Astrocyte of the cerebellum (primary cell): ENCODE results near the gene PRKCB.

Experiments used
- DNase-seq: peaks from one replicate; pipeline ENCODE4 v3.0.0-alpha.2; 2011; ENCODE audit warnings: low read depth
- H3K4me3 ChIP-seq: 2 replicates; pipeline ENCODE4 v1.5.1; 2011; ENCODE audit warnings: mild to moderate bottlenecking, low read depth, low read length, moderate library complexity
- CTCF ChIP-seq: IDR thresholded peaks from 2 replicates; pipeline ENCODE4 v1.5.1; 2012; ENCODE audit warnings: low read length, low read depth, moderate library complexity, mild to moderate bottlenecking; ENCODE audit errors: missing control alignments
- in situ Hi-C: cut with HindIII; loops from 2 replicates; pipeline ENCODE4 v1.10.0; 2017; ENCODE audit warnings: low sequenced_read_pairs

The PRKCB gene

DNA sequence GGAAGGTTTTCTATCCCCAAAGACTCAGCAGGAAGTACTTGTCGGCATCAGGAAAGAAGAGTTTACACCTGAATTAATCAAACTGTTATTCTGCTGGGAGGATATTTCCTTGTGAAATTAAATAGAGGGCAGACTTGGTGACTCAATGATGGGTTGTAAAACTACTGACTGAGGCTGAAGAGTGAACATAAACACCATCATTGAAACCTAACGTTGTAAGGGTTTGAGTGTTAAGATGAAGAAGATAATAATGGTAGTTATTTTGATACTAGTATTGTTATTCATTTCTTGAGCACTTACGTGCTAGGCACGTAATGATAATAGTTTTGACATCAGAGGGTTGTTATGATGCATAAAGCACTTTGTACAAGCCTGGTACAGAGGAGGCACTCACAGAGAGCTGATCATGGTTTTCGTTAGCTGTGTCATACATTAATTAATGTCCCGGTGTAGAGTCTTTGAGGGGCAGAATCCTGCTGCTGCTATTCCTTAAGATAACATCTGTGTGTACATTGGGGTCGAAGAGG is 356.2 kb downstream of the PRKCB start:
- in situ Hi-C loops = no loop called here
- H3K4me3 ChIP-seq = no peak overlapping the region
- no peak for DNase-seq
- TF ChIP-seq CTCF = no peak

GRCh38 chr16:24195221-24195620 is 359.4 kb downstream of the PRKCB start:
- DNase-seq = no peak
- H3K4me3 ChIP-seq = no peak overlapping the region
- in situ Hi-C loops = loop anchor here (5.0 kb wide), 1 partner anchor 62 kb away; the partner anchor contains the start of gene CACNG3
- no peak for TF ChIP-seq CTCF

DNA sequence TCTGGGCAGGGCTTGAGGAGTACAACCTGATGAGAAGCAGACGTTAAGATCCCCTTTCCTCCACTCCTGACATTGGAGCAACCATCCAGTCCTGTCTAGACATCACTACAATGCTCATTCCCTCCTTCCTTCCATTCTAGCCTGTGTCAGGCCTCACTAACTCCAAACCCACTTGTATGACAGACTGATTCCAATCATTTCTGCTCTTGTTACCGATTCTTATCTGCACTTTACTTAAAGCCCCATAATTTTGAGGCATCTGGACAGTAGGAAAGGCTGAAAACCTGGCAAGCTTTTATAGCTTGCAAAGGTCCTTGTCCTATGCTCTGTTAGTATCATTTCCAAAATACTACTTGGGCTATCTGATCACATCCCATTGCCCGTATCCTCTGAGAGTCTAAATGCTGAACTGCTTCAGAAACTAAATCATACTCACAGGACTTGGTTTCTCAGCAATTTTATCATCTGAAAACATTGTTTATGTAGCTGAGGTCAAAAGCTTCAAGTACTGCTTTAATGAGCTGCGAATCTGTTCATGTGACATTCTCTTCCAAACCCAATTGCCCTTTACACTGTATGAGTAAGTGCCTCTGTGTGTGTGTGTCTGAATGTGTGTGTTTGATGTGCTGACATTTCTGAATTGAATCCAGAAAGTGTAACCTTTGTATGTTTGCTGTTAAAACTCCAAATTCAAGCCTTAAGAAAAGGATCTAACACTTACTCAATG is 363.2 kb downstream of the PRKCB start:
- no peak for DNase-seq
- no peak for TF ChIP-seq CTCF
- H3K4me3 ChIP-seq = no peak overlapping the region
- in situ Hi-C loops = loop anchor here (5.0 kb wide), 1 partner anchor 58 kb away; the partner anchor contains the start of gene CACNG3

DNA sequence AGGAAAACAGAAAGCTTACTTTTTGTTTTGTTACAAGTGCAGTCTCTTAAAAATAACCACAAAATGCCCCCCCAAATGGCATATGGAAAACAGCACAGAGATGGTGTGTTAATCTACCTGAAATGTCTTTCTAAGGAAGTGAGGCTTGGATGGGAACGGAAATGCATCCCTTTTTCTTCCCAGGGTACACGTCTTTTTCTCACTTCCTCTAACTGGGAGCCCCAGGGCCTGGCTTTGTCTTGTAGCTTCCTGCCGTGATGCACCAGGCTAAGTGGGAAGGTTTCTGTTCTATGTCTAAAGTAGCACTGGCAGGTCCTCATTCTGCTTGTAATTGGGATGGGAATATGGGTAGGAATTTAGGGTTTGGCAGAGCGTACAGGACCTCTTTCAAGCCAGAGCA is 367.9 kb downstream of the PRKCB start:
- no peak for TF ChIP-seq CTCF
- in situ Hi-C loops = no loop called here
- no peak for DNase-seq
- H3K4me3 ChIP-seq = no peak overlapping the region

- in situ Hi-C loops = no loop called here
- no peak for TF ChIP-seq CTCF
- DNase-seq = no peak
- H3K4me3 ChIP-seq = no peak overlapping the region
These were observed 368.4 kb downstream of the PRKCB start for GRCh38 chr16:24204150-24204665.

- in situ Hi-C loops = no loop called here
These were observed 371.1 kb downstream of the PRKCB start for GRCh38 chr16:24206926-24207325.

More at GRCh38 chr16:24206926-24207325, 371.1 kb downstream of the PRKCB start:
- DNase-seq = no peak
- no peak for TF ChIP-seq CTCF
- no peak overlapping the region for H3K4me3 ChIP-seq
